ENCODE results near the gene TMEM44. TPM values are rescaled to one million over a fixed set of nuclear protein-coding genes. Genes with fewer than 3 reads are reported as not detected.
"Not testable (repeated sequence)": the region's sequence is repeated elsewhere in the genome, so short reads cannot be mapped to it uniquely, and the experiment has no call there.

TMEM44 gene
- total and polyA plus RNA-seq, 8 donors, result 1.7 to 17.8 (median 4.3) TPM

DNA sequence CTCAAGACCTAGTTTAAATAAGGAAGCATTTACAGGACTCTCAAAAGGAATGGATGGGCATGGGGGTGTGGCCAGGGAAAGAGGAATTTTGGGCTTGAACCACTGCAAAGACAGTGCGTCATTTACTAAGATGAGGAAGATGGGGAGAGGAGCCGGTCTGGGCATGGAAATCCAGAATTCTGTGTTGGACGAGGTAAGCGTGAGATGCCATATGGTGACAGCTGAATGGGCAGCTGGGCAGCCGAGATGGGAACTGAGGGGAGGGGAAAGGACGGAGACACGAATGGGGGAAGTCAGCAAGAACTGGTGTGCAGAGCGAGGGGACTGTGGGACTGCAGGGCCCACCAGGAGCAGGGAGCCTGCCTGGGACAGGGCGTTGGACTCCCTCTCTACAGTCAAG is 24.2 kb downstream of the TMEM44 start:
- ATAC-seq (no peak), DNase-seq (no peak), FAIRE-seq (no peak)
- no peak overlapping the region for H3K4me3 ChIP-seq
- TF ChIP-seq, protein P1, sequence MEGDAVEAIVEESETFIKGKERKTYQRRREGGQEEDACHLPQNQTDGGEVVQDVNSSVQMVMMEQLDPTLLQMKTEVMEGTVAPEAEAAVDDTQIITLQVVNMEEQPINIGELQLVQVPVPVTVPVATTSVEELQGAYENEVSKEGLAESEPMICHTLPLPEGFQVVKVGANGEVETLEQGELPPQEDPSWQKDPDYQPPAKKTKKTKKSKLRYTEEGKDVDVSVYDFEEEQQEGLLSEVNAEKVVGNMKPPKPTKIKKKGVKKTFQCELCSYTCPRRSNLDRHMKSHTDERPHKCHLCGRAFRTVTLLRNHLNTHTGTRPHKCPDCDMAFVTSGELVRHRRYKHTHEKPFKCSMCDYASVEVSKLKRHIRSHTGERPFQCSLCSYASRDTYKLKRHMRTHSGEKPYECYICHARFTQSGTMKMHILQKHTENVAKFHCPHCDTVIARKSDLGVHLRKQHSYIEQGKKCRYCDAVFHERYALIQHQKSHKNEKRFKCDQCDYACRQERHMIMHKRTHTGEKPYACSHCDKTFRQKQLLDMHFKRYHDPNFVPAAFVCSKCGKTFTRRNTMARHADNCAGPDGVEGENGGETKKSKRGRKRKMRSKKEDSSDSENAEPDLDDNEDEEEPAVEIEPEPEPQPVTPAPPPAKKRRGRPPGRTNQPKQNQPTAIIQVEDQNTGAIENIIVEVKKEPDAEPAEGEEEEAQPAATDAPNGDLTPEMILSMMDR (IDR thresholded peaks at IDR 0.05), result no peak
- H3K27ac ChIP-seq, result no peak overlapping the region
- no peaks in the 10 kb centered on the region for H3K9me3 ChIP-seq
- no peaks in the 10 kb centered on the region for H3K4me1 ChIP-seq
- no peaks in the 10 kb centered on the region for H3K27me3 ChIP-seq
- intact Hi-C loops (cut with DNase I), result no loop called here
- 72 to 81% methylated on average over 9 of the region's 9 CpGs for whole genome bisulfite sequencing, 2 donors
- H3K36me3 ChIP-seq, result no peaks in the 10 kb centered on the region

- Histone ChIP-seq H3K36me3 (no peaks in the 10 kb centered on the region), H3K4me3 (no peak overlapping the region), H3K4me1 (no peaks in the 10 kb centered on the region), H3K9me3 (no peaks in the 10 kb centered on the region), H3K27me3 (no peaks in the 10 kb centered on the region), H3K27ac (no peak overlapping the region)
- WGBS, 2 donors, result 68 to 69% methylated on average over 10 of the region's 10 CpGs
- FAIRE-seq, result no peak
- no peak for DNase-seq
- ATAC-seq, result no peak
- TF ChIP-seq, protein P1 (IDR thresholded peaks at IDR 0.05), result no peak
- intact Hi-C loops (cut with DNase I), result no loop called here
These were observed 25.4 kb downstream of the TMEM44 start for GRCh38 chr3:194607592-194608389.

DNA sequence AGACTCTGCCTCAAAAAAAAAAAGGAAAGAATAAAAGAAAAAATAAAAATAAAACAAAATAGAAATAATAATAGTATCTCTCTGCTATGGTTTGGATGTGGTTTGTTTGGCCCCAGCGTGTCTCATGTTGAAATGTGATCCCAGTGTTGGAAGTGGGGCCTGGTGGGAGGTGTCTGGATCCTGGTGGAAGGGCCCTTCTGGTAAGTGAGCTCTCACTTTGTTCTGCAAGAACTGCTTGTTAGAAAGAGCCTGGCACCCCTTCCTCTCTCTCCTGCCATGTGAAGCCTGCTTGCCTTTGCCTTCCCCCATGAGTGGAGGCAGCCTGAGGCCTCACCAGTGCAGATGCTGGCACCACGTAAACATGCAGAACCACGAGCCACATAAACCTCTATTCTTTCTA is 26.3 kb downstream of the TMEM44 start:
- Histone ChIP-seq H3K4me1 (no peaks in the 10 kb centered on the region), H3K4me3 (no peak overlapping the region), H3K27ac (no peak overlapping the region), H3K9me3 (no peaks in the 10 kb centered on the region), H3K27me3 (no peaks in the 10 kb centered on the region), H3K36me3 (no peaks in the 10 kb centered on the region)
- TF ChIP-seq, protein P1 (IDR thresholded peaks at IDR 0.05), result no peak
- 92% methylated on average over 3 of the region's 3 CpGs for WGBS, 2 donors
- ATAC-seq (no peak), FAIRE-seq (no peak), DNase-seq (no peak)
- intact Hi-C loops (cut with DNase I), result no loop called here

GRCh38 chr3:194606163-194606562 is 27.1 kb downstream of the TMEM44 start:
- 73 to 80% methylated on average over 8 of the region's 8 CpGs for WGBS, 2 donors
- intact Hi-C loops (cut with DNase I), result no loop called here
- TF ChIP-seq, protein P1 (IDR thresholded peaks at IDR 0.05), result no peak
- DNase-seq (no peak), FAIRE-seq (no peak), ATAC-seq (no peak)
- H3K9me3 ChIP-seq, result no peaks in the 10 kb centered on the region
- no peak overlapping the region for H3K4me3 ChIP-seq
- no peaks in the 10 kb centered on the region for H3K27me3 ChIP-seq
- no peaks in the 10 kb centered on the region for H3K36me3 ChIP-seq
- no peak overlapping the region for H3K27ac ChIP-seq
- no peaks in the 10 kb centered on the region for H3K4me1 ChIP-seq

DNA sequence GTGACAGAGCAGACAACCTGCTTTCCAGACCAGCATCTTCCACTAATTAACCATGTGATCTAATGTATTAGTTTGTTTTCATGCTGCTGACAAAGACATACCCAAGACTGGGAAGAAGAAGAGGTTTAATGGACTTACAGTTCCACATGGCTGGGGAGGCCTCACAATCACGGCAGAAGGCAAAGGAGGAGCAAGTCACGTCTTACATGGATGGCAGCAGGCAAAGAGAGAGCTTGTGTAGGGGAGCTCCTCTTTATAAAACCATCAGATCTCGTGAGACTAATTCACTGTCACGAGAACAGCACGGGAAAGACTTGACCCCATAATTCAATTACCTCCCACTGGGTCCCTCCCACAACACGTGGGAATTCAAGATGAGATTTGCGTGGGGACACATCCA is 27.9 kb downstream of the TMEM44 start:
- H3K4me3 ChIP-seq; ATAC-seq; intact Hi-C loops (cut with DNase I); H3K4me1 ChIP-seq; H3K27me3 ChIP-seq; H3K36me3 ChIP-seq; H3K9me3 ChIP-seq; DNase-seq; FAIRE-seq; H3K27ac ChIP-seq: not testable (repeated sequence)
- WGBS, 2 donors, result 78 to 89% methylated on average over 7 of the region's 7 CpGs
